Measurements from ENCODE around the gene NPPB.
"Not testable (repeated sequence)": the region's sequence is repeated elsewhere in the genome, so short reads cannot be mapped to it uniquely, and the experiment has no call there.

NPPB gene

GRCh38 chr1:11858613-11858967, at the start of gene NPPB:
Gene NPPB, minus strand, starts transcription at chr1:11858945. Its CDS starts 112 bp downstream, at chr1:11858833.
- DNase-seq (ENCODE audit: low read depth), result no peak

GRCh38 chr1:11908095-11908675, 49.4 kb upstream of the NPPB start:
- peak; percentile 72 for DNase-seq (ENCODE audit: low read depth)

- peak; percentile 77 for DNase-seq (ENCODE audit: low read depth)
Observed at GRCh38 chr1:11907275-11908094, 48.7 kb upstream of the NPPB start.

- DNase-seq (ENCODE audit: low read depth), result no peak
Observed at GRCh38 chr1:11906870-11907269, 48.1 kb upstream of the NPPB start.

GRCh38 chr1:11904978-11905377, 46.2 kb upstream of the NPPB start:
- DNase-seq (ENCODE audit: low read depth), result no peak

GRCh38 chr1:11904156-11904555, 45.4 kb upstream of the NPPB start:
- DNase-seq (ENCODE audit: low read depth), result not testable (repeated sequence)

GRCh38 chr1:11903210-11903609, 44.5 kb upstream of the NPPB start:
- no peak for DNase-seq (ENCODE audit: low read depth)

GRCh38 chr1:11901446-11901845, 42.7 kb upstream of the NPPB start:
- DNase-seq (ENCODE audit: low read depth), result not testable (repeated sequence)

GRCh38 chr1:11898831-11899467, 40.2 kb upstream of the NPPB start:
- DNase-seq (ENCODE audit: low read depth), result peak; percentile 19

GRCh38 chr1:11898086-11898785, 39.5 kb upstream of the NPPB start:
- DNase-seq (ENCODE audit: low read depth), result no peak

GRCh38 chr1:11894501-11894900, 35.8 kb upstream of the NPPB start:
- DNase-seq (ENCODE audit: low read depth), result not testable (repeated sequence)

- DNase-seq (ENCODE audit: low read depth), result peak; percentile 63
Observed at GRCh38 chr1:11893907-11894251, 35.1 kb upstream of the NPPB start.

- no peak for DNase-seq (ENCODE audit: low read depth)
Observed at GRCh38 chr1:11891433-11892186, 32.9 kb upstream of the NPPB start.

GRCh38 chr1:11888877-11889208, 30.1 kb upstream of the NPPB start:
- no peak for DNase-seq (ENCODE audit: low read depth)

- DNase-seq (ENCODE audit: low read depth), result no peak
Observed at GRCh38 chr1:11888206-11888876, 29.6 kb upstream of the NPPB start.

- no peak for DNase-seq (ENCODE audit: low read depth)
Observed at GRCh38 chr1:11887666-11888007, 28.9 kb upstream of the NPPB start.

- no peak for DNase-seq (ENCODE audit: low read depth)
Observed at GRCh38 chr1:11886986-11887665, 28.4 kb upstream of the NPPB start.

- DNase-seq (ENCODE audit: low read depth), result no peak
Observed at GRCh38 chr1:11885916-11886315, 27.2 kb upstream of the NPPB start.

GRCh38 chr1:11882814-11883538, 24.2 kb upstream of the NPPB start:
- DNase-seq (ENCODE audit: low read depth), result no peak

GRCh38 chr1:11881749-11882441, 23.1 kb upstream of the NPPB start:
- no peak for DNase-seq (ENCODE audit: low read depth)

Measured in activated T-cell treated with anti-CD3 and anti-CD28 coated beads for 48 hours (primary cell).